ENCODE data around the gene KCNK15. TPM values are rescaled to one million over a fixed set of nuclear protein-coding genes. Genes with fewer than 3 reads are reported as not detected.
"Not testable (repeated sequence)": the region's sequence is repeated elsewhere in the genome, so short reads cannot be mapped to it uniquely, and the experiment has no call there.

The KCNK15 gene
- total RNA-seq, 1 donor from 2014 or later: 62.6 TPM

DNA sequence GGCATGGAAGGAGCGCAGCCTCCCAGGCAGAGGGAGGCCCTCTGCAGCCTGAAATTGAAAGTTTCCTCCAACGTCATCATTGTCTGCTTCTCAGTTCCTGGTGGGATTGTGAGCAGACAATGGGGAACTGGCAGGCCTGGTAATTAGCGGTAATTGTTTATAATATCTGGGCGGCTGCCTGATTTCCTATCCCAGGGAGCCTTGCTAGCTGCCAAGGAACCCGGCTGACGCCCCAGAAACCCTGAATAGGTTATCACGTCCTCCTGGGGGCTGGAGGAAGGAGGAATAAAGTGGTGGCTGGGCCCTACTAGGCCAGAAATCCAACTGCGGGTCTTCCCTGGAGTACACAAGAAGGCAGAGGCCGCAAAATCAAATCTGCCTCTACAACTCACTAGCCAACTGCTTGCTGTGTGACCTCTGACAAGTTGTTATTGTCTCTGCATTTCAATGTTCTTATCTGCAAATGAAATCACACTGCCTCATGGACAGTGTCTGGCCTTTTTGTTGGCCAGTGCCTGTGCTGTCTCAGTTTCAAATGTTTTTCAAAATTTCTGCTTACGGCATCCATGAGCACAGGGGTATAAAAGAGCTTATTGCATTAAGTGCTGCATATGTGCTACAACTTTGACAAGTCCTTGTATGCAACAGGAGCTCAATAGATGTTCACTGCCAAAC, 16.9 kb downstream of the KCNK15 start:
- Histone ChIP-seq H3K27ac (no peak overlapping the region), H3K36me3 (no peaks in the 10 kb centered on the region), H3K4me1 (no peaks in the 10 kb centered on the region), H3K9me3 (no peaks in the 10 kb centered on the region), H3K27me3 (no peaks in the 10 kb centered on the region), H3K4me3 (no peak overlapping the region)
- intact Hi-C loops (cut with DNase I): no loop called here
- no peak for TF ChIP-seq CTCF (IDR thresholded peaks at IDR 0.05)
- DNase-seq (ENCODE audit: low spot score in 2 of 2): no peak

DNA sequence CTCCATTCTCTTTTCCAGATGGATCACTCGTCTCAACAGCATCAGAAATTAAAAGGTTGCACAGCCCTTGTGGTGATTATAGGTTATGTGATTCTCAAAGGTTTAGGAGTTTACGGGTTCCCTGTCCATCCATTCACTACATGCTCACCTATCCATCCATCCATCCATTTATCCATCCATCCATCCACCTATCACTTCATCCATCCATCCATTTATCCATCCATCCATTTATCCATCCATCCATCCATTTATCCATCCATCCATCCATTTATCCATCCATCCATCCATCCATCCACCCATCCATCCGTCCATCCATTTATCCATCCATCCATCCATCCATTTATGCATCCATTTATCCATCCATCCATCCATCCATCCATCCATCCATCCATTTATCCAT, 18.1 kb downstream of the KCNK15 start:
- DNase-seq (ENCODE audit: low spot score in 2 of 2); H3K27ac ChIP-seq; H3K4me1 ChIP-seq; H3K9me3 ChIP-seq; intact Hi-C loops (cut with DNase I); H3K27me3 ChIP-seq; H3K36me3 ChIP-seq; H3K4me3 ChIP-seq: not testable (repeated sequence)

DNA sequence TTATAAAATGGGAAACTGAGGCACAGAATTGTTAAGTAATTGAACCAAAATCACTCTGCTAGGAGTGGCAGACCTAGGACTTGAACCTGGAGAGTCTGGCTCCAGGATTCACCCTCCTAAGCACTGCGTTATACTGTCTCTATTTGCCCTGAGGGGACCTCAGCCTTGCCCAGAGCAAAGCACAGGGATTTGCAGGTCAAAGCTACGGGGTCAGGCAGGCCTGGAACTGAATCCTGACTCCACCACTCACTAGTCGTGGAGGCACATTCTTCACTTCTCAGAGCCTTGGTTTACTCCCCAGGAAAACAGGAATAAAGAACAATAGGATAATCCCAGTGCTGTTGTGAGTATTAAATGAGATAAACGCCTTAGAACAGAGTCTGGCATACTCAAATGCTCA, 19.4 kb downstream of the KCNK15 start:
- no peak overlapping the region for H3K27ac ChIP-seq
- TF ChIP-seq CTCF (IDR thresholded peaks at IDR 0.05): no peak
- no peak overlapping the region for H3K4me3 ChIP-seq
- H3K27me3 ChIP-seq: no peaks in the 10 kb centered on the region
- no peaks in the 10 kb centered on the region for H3K4me1 ChIP-seq
- H3K36me3 ChIP-seq: no peaks in the 10 kb centered on the region
- no peak for DNase-seq (ENCODE audit: low spot score in 2 of 2)
- intact Hi-C loops (cut with DNase I): no loop called here
- H3K9me3 ChIP-seq: no peaks in the 10 kb centered on the region

- intact Hi-C loops (cut with DNase I): no loop called here
- no peaks in the 10 kb centered on the region for H3K27me3 ChIP-seq
- H3K27ac ChIP-seq: no peak overlapping the region
- no peak overlapping the region for H3K4me3 ChIP-seq
- DNase-seq (ENCODE audit: low spot score in 2 of 2): no peak
- H3K36me3 ChIP-seq: no peaks in the 10 kb centered on the region
- no peaks in the 10 kb centered on the region for H3K4me1 ChIP-seq
- no peaks in the 10 kb centered on the region for H3K9me3 ChIP-seq
- no peak for TF ChIP-seq CTCF (IDR thresholded peaks at IDR 0.05)
Observed at GRCh38 chr20:44765701-44766347, 20.2 kb downstream of the KCNK15 start.

GRCh38 chr20:44768256-44768655, 22.6 kb downstream of the KCNK15 start:
- intact Hi-C loops (cut with DNase I): no loop called here
- DNase-seq (ENCODE audit: low spot score in 2 of 2): no peak
- no peaks in the 10 kb centered on the region for H3K9me3 ChIP-seq
- H3K27ac ChIP-seq: no peak overlapping the region
- no peaks in the 10 kb centered on the region for H3K4me1 ChIP-seq
- H3K36me3 ChIP-seq: no peaks in the 10 kb centered on the region
- no peaks in the 10 kb centered on the region for H3K27me3 ChIP-seq
- no peak overlapping the region for H3K4me3 ChIP-seq
- no peak for TF ChIP-seq CTCF (IDR thresholded peaks at IDR 0.05)

GRCh38 chr20:44768854-44769480, 23.3 kb downstream of the KCNK15 start:
- DNase-seq (ENCODE audit: low spot score in 2 of 2): no peak
- Histone ChIP-seq H3K27me3 (no peaks in the 10 kb centered on the region), H3K4me1 (no peaks in the 10 kb centered on the region), H3K9me3 (no peaks in the 10 kb centered on the region), H3K36me3 (no peaks in the 10 kb centered on the region), H3K27ac (no peak overlapping the region), H3K4me3 (no peak overlapping the region)
- no peak for TF ChIP-seq CTCF (IDR thresholded peaks at IDR 0.05)
- intact Hi-C loops (cut with DNase I): no loop called here

Measured in ascending aorta (tissue), 2 donors.